Hepatic stellate cell (primary cell): ENCODE results near the gene BLACAT1.
A peak's percentile ranks its signal among the peaks of the same experiment; 100 is the strongest.

Experiments used
- DNase-seq: peaks from one replicate; pipeline ENCODE4 v3.0.0; 2011; ENCODE audit warnings: low spot score

BLACAT1 gene

GRCh38 chr1:205455581-205456382 lies at the start of gene BLACAT1:
Gene BLACAT1 (minus strand): TSS chr1:205456045.
- no peak for DNase-seq

- peak; percentile 42 for DNase-seq
These were observed 49.4 kb upstream of the BLACAT1 start for GRCh38 chr1:205505076-205505729.

GRCh38 chr1:205504311-205505075 lies 48.6 kb upstream of the BLACAT1 start, which contains the start of gene CDK18:
Gene CDK18 (plus strand): TSS chr1:205504669. CDS start chr1:205523168, 18,499 bp downstream.
- DNase-seq: peak; percentile 81

- no peak for DNase-seq
These were observed 47.1 kb upstream of the BLACAT1 start for GRCh38 chr1:205502992-205503391.

- DNase-seq: no peak
These were observed 46.4 kb upstream of the BLACAT1 start for GRCh38 chr1:205502111-205502810.

GRCh38 chr1:205500240-205501233 lies 44.7 kb upstream of the BLACAT1 start:
- DNase-seq: no peak

GRCh38 chr1:205499789-205500188 lies 43.9 kb upstream of the BLACAT1 start:
- no peak for DNase-seq

- no peak for DNase-seq
These were observed 41.5 kb upstream of the BLACAT1 start for GRCh38 chr1:205497351-205497750.

- no peak for DNase-seq
These were observed 40.8 kb upstream of the BLACAT1 start for GRCh38 chr1:205496661-205497060.

- DNase-seq: no peak
These were observed 39.5 kb upstream of the BLACAT1 start for GRCh38 chr1:205495237-205495823.

GRCh38 chr1:205494115-205494514 lies 38.3 kb upstream of the BLACAT1 start:
- DNase-seq: no peak

GRCh38 chr1:205493241-205494085 lies 37.6 kb upstream of the BLACAT1 start:
- peak; percentile 93 for DNase-seq

GRCh38 chr1:205492774-205493173 lies 36.9 kb upstream of the BLACAT1 start:
- DNase-seq: no peak

- no peak for DNase-seq
These were observed 36.4 kb upstream of the BLACAT1 start for GRCh38 chr1:205492201-205492667.

GRCh38 chr1:205491794-205492193 lies 35.9 kb upstream of the BLACAT1 start:
- DNase-seq: no peak

GRCh38 chr1:205488074-205488723 lies 32.4 kb upstream of the BLACAT1 start:
- peak; percentile 86 for DNase-seq

GRCh38 chr1:205486258-205486657 lies 30.4 kb upstream of the BLACAT1 start:
- no peak for DNase-seq
